Lung microvascular endothelial cell (primary cell): ENCODE results near the gene ADIPOQ. TPM values are rescaled to one million over a fixed set of nuclear protein-coding genes. Genes with fewer than 3 reads are reported as not detected.
A peak's percentile ranks its signal among the peaks of the same experiment; 100 is the strongest.
"Not testable (repeated sequence)": the region's sequence is repeated elsewhere in the genome, so short reads cannot be mapped to it uniquely, and the experiment has no call there.

ENCODE experiments used
- DNase-seq, 2 donors: peaks; one replicate each; pipeline versions ENCODE4 v3.0.0 to v3.0.0-alpha.2; 2010; ENCODE audit warnings: low read depth in 2 of 2
- total RNA-seq: library from RNA; depleted of rRNA; stranded (reverse); fragments of >200 nt; gene quantifications from 2 replicates; pipeline ENCODE4 v1.2.1, GENCODE V29; 2014

The ADIPOQ gene
- total RNA-seq, 1 donor from 2014 or later: not detected

DNA sequence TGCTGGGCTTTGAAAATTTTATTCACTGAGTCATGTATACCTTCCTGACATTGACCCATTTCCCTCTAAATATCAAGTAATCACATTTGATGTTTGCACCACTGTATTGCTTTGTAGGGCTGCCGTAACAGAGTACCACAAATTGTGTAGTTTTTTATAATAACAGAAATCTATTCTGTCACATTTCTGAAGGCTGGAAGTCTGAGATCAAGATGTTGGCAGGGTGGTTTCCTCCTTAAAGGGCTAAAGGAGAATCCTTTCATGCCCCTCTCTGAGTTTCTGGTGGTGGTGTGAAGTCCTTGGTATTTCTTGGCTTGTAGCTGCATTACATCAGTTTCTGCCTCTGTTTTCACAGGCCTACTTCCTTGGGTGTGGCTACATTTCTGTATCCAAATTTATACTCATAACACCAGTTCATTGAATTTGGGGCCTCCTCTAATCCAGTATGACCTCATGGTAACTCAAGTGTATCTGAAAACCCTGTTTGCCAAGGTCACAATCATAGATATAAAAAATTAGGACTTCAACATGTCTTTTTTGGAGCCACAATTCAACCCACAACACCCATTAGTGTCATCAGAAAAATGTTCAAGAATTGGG, 58.7 kb downstream of the ADIPOQ start:
- peak in 1 of 2 donors; percentile 47 for DNase-seq

DNA sequence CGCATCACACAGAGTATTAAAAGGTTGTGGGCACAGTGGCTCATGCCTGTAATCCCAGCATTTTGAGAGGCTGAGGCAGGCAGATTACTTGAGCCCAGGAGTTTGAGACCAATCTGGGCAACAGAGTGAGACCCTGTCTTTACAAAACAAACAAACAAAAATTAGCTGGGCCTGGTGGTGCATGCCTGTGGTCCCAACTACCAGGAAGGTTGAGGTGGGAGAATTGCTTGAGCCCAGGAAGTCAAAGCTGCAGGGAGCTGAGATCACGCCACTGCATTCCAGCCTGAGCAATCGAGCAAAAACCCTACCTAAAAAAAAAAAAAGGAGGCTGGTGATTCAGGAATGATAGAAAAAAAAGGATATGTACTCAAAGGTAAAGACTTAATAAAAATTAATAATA, 59.6 kb downstream of the ADIPOQ start:
- DNase-seq: no peak

DNA sequence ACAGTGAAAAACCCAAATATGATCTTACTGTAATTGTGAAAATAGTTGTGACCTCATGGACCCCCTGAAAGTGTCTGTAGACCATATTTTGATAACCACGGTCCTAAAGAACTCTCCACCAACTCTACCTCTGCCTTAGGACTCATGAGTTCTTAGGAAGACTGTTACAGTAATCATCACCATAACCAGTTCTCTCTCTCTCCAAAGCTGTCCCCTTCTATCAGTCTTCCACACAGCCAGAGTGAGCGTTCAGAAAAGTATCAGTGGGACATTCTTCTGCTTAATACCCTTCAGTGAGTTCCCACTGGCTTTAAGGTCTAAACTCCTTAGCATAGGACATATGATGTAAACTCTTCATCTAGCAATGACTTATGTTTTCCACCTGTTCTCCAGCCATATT, 60.2 kb downstream of the ADIPOQ start:
- no peak for DNase-seq

DNA sequence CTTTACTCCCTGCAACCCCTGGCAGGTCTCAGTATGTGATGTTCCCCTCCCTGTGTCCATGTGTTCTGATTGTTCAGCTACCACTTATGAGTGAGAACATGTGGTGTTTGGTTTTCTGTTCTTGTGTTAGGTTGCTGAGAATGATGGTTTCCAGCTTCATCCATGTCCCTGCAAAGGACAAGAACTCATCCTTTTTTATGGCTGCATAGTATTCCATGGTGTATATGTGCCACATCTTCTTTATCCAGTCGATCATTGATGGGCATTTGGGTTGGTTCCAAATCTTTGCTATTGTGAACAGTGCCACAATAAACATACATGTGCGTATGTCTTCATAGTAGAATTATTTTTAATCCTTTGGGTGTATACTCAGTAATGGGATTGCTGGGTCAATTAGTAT, 61.2 kb downstream of the ADIPOQ start:
- not testable (repeated sequence) for DNase-seq

DNA sequence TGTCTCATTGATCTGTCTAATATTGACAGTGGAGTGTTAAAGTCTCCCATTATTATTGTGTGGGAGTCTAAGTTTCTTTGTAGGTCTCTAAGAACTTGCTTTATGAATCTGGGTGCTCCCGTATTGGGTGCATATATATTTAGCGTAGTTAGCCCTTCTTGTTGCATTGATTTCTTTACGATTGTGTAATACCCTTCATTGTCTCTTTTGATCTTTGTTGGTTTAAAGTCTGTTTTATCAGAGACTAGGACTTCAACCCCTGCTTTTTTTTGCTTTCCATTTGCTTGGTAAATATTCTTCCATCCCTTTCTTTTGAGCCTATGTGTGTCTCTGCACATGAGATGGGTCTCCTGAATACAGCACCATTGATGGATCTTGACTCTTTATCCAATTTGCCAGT, 64.6 kb downstream of the ADIPOQ start:
- DNase-seq: not testable (repeated sequence)

Other genes with a start within 250 kb of the ADIPOQ start
- not detected in 2 replicates for gene AHSG, start 229.7 kb upstream of the ADIPOQ start, total RNA-seq
- gene FETUB, start 202.3 kb upstream of the ADIPOQ start, total RNA-seq: not detected in 2 replicates
- gene HRG, start 176.7 kb upstream of the ADIPOQ start, total RNA-seq: not detected in 2 replicates
- not detected in 2 replicates for gene KNG1, start 125.4 kb upstream of the ADIPOQ start, total RNA-seq
- 379 and 608 TPM in 2 replicates for gene EIF4A2, start 59.1 kb upstream of the ADIPOQ start, total RNA-seq
- gene RFC4, start 36.2 kb upstream of the ADIPOQ start, total RNA-seq: 7.7 and 14.4 TPM in 2 replicates
- 44.9 and 61.1 TPM in 2 replicates for gene ST6GAL1, start 87.8 kb downstream of the ADIPOQ start, total RNA-seq